ENCODE results near the gene TSLP. TPM values are rescaled to one million over a fixed set of nuclear protein-coding genes. Genes with fewer than 3 reads are reported as not detected.

Gene TSLP
- total and polyA plus RNA-seq, 2 of the 8 experiments (the other 6 are each of a cell fraction or from before 2014, with no cell fraction given): 0.39 to 1.9 TPM

DNA sequence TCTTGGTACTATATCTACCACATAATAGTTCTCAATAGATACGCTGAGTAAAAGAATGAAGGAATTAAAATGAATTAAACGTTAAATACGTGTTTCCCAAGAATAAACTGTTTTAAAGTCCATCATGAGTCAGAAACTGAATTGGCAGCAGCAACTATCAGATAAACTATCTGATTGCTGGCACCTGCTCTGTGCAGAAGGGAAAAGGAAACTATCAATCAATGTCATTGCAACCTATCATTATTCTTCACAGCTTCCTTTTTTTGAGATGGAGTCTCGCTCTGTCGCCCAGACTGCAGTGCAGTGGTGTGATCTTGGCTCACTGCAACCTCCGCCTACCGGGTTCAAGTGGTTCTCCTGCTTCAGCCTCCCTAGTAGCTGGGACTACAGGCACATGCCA, 11.8 kb downstream of the TSLP start:
- no peak overlapping the region for H3K27ac ChIP-seq (ENCODE audit: low read depth, low read length)
- DNase-seq (ENCODE audit: low read depth in 1 of 2, low spot score in 2 of 2) (no peak), FAIRE-seq (no peak)
- no peak overlapping the region for H3K9ac ChIP-seq (replicated peaks in 1 of 4; ENCODE audit: extremely low read depth in 1 of 4, low read depth in 3 of 4, low read length in 3 of 4)
- H3K4me1 ChIP-seq (replicated peaks in 1 of 4; ENCODE audit: control insufficient read depth in 3 of 4, insufficient read depth in 4 of 4, low read length in 3 of 4): no peaks in the 10 kb centered on the region
- H4K8ac ChIP-seq (ENCODE audit: extremely low read depth, insufficient read depth, low read length): no peak overlapping the region
- H3K4me2 ChIP-seq (ENCODE audit: insufficient read depth in 1 of 2, low read depth in 2 of 2, low read length in 2 of 2): no peak overlapping the region
- no peak overlapping the region for H3K14ac ChIP-seq (ENCODE audit: insufficient read length)
- WGBS, 2 experiments (ENCODE audit: extremely low coverage in 1 of 2, insufficient coverage in 1 of 2, insufficient read length in 1 of 2, insufficient replicate concordance in 2 of 2, low coverage in 1 of 2, low lambda C conversion rate in 2 of 2, missing lambda C conversion rate in 1 of 2): 97% methylated on average over 7 of the region's 7 CpGs; no CpG with 5 or more reads in 1 of the 2 experiments
- no peak overlapping the region for H3K56ac ChIP-seq (replicated peaks; ENCODE audit: insufficient read length, low read depth, low read length)
- POLR2A ChIA-PET (ENCODE audit: partially characterized antibody): no interaction called here
- H3K23ac ChIP-seq (ENCODE audit: insufficient read length): no peak overlapping the region
- no peak overlapping the region for H4K91ac ChIP-seq (replicated peaks; ENCODE audit: insufficient read length, low read length)
- TF ChIP-seq, protein P1, sequence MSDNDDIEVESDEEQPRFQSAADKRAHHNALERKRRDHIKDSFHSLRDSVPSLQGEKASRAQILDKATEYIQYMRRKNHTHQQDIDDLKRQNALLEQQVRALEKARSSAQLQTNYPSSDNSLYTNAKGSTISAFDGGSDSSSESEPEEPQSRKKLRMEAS (IDR thresholded peaks at IDR 0.05): no peak
- TF ChIP-seq KDM5A (IDR thresholded peaks at IDR 0.05; ENCODE audit: low read length) (no peak), POLR2A (IDR thresholded peaks at IDR 0.05; ENCODE audit: control extremely low read depth in 1 of 2, low read depth in 2 of 2, low read length in 2 of 2) (no peak)
- TF ChIP-seq, protein P2, sequence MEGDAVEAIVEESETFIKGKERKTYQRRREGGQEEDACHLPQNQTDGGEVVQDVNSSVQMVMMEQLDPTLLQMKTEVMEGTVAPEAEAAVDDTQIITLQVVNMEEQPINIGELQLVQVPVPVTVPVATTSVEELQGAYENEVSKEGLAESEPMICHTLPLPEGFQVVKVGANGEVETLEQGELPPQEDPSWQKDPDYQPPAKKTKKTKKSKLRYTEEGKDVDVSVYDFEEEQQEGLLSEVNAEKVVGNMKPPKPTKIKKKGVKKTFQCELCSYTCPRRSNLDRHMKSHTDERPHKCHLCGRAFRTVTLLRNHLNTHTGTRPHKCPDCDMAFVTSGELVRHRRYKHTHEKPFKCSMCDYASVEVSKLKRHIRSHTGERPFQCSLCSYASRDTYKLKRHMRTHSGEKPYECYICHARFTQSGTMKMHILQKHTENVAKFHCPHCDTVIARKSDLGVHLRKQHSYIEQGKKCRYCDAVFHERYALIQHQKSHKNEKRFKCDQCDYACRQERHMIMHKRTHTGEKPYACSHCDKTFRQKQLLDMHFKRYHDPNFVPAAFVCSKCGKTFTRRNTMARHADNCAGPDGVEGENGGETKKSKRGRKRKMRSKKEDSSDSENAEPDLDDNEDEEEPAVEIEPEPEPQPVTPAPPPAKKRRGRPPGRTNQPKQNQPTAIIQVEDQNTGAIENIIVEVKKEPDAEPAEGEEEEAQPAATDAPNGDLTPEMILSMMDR (IDR thresholded peaks at IDR 0.05; ENCODE audit: control extremely low read depth in 1 of 3, insufficient read depth in 1 of 3, low read depth in 1 of 3, low read length in 3 of 3): no peak
- H3K79me1 ChIP-seq (ENCODE audit: low read depth, low read length): no peaks in the 10 kb centered on the region
- H2BK12ac ChIP-seq (ENCODE audit: low read depth, low read length): no peak overlapping the region
- no peak overlapping the region for H3K4ac ChIP-seq (replicated peaks; ENCODE audit: insufficient read length, low read depth, low read length)
- H3K79me2 ChIP-seq (ENCODE audit: control insufficient read depth in 1 of 2, insufficient read depth in 2 of 2, low read length in 2 of 2): no peaks in the 10 kb centered on the region
- H3K23me2 ChIP-seq (ENCODE audit: low read depth, low read length): no peaks in the 10 kb centered on the region
- no peak overlapping the region for H3K4me3 ChIP-seq (ENCODE audit: extremely low read depth in 1 of 4, insufficient read depth in 2 of 4, low read depth in 3 of 4, low read length in 4 of 4)
- H3K18ac ChIP-seq (ENCODE audit: extremely low read depth, low read length): no peak overlapping the region
- no peaks in the 10 kb centered on the region for H4K20me1 ChIP-seq (replicated peaks in 1 of 2; ENCODE audit: control insufficient read depth in 1 of 2, insufficient read depth in 2 of 2, low read length in 2 of 2)
- no peak overlapping the region for H4K5ac ChIP-seq (ENCODE audit: insufficient read length, low read depth, low read length)
- no peaks in the 10 kb centered on the region for H3K27me3 ChIP-seq (replicated peaks in 1 of 4; ENCODE audit: control insufficient read depth in 3 of 4, extremely low read depth in 1 of 4, insufficient read depth in 3 of 4, low read length in 3 of 4)
- no peaks in the 10 kb centered on the region for H3K9me3 ChIP-seq (ENCODE audit: insufficient read depth in 2 of 2, low read depth in 1 of 2, low read length in 1 of 2)
- no peaks in the 10 kb centered on the region for H3K36me3 ChIP-seq (ENCODE audit: control insufficient read depth in 2 of 4, insufficient read depth in 4 of 4, low read length in 3 of 4)
- no peak overlapping the region for H2BK5ac ChIP-seq (ENCODE audit: low read depth, low read length)
- CTCF ChIA-PET (ENCODE audit: partially characterized antibody): interaction anchor here (1.4 kb wide), 1 partner anchor 10 kb away, joined by 4 read pairs; no protein-coding TSS in a partner anchor
- no peak overlapping the region for H2BK20ac ChIP-seq (ENCODE audit: low read length)
- no peak overlapping the region for H2BK120ac ChIP-seq (replicated peaks; ENCODE audit: low read depth, low read length)
- H2AFZ ChIP-seq (ENCODE audit: low read length): no peak overlapping the region
- H2AK5ac ChIP-seq (ENCODE audit: low read depth, low read length): no peak overlapping the region
- no peak overlapping the region for H2BK15ac ChIP-seq (ENCODE audit: low read length)
